OCI-LY1 (cell line): ENCODE data around the gene BTC.

Experiments used
- EZH2 ChIP-seq: fragments of 200-600 bp; sonication (generic), shearing (Covaris generic); IDR thresholded peaks from 2 replicates; pipeline ENCODE4 v1.8.0; 2017; ENCODE audit warnings: borderline replicate concordance, mixed run types, mild to moderate bottlenecking, antibody characterized with exemption, low read length, moderate library complexity, mixed read lengths
- TF ChIP-seq, protein P1 (sequence below): fragments of 200-600 bp; sonication (generic), shearing (Covaris generic); IDR thresholded peaks from 2 replicates; pipeline ENCODE4 v1.5.1; 2017; ENCODE audit warnings: mild to moderate bottlenecking, antibody characterized with exemption, low read length, moderate library complexity, mixed read lengths

- no peak for TF ChIP-seq EZH2
- TF ChIP-seq, protein P1, sequence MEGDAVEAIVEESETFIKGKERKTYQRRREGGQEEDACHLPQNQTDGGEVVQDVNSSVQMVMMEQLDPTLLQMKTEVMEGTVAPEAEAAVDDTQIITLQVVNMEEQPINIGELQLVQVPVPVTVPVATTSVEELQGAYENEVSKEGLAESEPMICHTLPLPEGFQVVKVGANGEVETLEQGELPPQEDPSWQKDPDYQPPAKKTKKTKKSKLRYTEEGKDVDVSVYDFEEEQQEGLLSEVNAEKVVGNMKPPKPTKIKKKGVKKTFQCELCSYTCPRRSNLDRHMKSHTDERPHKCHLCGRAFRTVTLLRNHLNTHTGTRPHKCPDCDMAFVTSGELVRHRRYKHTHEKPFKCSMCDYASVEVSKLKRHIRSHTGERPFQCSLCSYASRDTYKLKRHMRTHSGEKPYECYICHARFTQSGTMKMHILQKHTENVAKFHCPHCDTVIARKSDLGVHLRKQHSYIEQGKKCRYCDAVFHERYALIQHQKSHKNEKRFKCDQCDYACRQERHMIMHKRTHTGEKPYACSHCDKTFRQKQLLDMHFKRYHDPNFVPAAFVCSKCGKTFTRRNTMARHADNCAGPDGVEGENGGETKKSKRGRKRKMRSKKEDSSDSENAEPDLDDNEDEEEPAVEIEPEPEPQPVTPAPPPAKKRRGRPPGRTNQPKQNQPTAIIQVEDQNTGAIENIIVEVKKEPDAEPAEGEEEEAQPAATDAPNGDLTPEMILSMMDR, result no peak
These were observed 78.5 kb downstream of the BTC start for GRCh38 chr4:74715706-74716435.
